Subcutaneous abdominal adipose tissue (tissue), 5 donors: Measurements from ENCODE around the gene ARHGAP29.
A peak's percentile ranks its signal among the peaks of the same experiment; 100 is the strongest.

Experiments
- H3K27ac ChIP-seq: one replicate; pipeline ENCODE4 v1.7.0; 2013; ENCODE audit warnings: low read depth, mild to moderate bottlenecking, inconsistent platforms, low read length, moderate library complexity
- H3K27me3 ChIP-seq, 5 donors: one replicate each; pipeline ENCODE4 v1.7.0; 2013; ENCODE audit warnings: low read length in 5 of 5, inconsistent platforms in 1 of 5; ENCODE audit not compliant: control insufficient read depth in 5 of 5, insufficient read depth in 4 of 5
- H3K36me3 ChIP-seq, 5 donors: one replicate each; pipeline ENCODE4 v1.7.0; 2013; ENCODE audit warnings: low read length in 5 of 5; ENCODE audit not compliant: control insufficient read depth in 5 of 5, insufficient read depth in 5 of 5
- H3K4me1 ChIP-seq, 5 donors: one replicate each; pipeline ENCODE4 v1.7.0; 2013; ENCODE audit warnings: low read length in 5 of 5, mild to moderate bottlenecking in 3 of 5, moderate library complexity in 1 of 5; ENCODE audit not compliant: control insufficient read depth in 5 of 5, insufficient read depth in 5 of 5
- H3K4me3 ChIP-seq, 5 donors: one replicate each; pipeline ENCODE4 v1.7.0; 2013; ENCODE audit warnings: low read length in 5 of 5, low read depth in 1 of 5
- H3K9ac ChIP-seq, 5 donors: one replicate each; pipeline ENCODE4 v1.7.0; 2013; ENCODE audit warnings: low read length in 5 of 5, mild to moderate bottlenecking in 4 of 5, moderate library complexity in 3 of 5
- H3K9me3 ChIP-seq, 5 donors: one replicate each; pipeline ENCODE4 v1.7.0; 2013; ENCODE audit warnings: low read length in 5 of 5; ENCODE audit not compliant: control insufficient read depth in 5 of 5
- donor health status: healthy.
- donor health status: healthy.
- donor health status: healthy.
- donor health status: healthy.
- donor health status: healthy.

The ARHGAP29 gene

GRCh38 chr1:94239051-94239450 is 1.7 kb upstream of the ARHGAP29 start:
- peaks cover 0 to 10% (median 3%) of the 10 kb centered on the region in 5 donors for H3K9me3 ChIP-seq
- H3K4me1 ChIP-seq = peaks cover 0 to 31% (median 26%) of the 10 kb centered on the region in 5 donors
- no peak overlapping the region for H3K27ac ChIP-seq

GRCh38 chr1:94236630-94237290 is 624 bp downstream of the ARHGAP29 start:
- no peaks in the 10 kb centered on the region for H3K27me3 ChIP-seq
- no peaks in the 10 kb centered on the region for H3K36me3 ChIP-seq
- peaks cover 0 to 38% (median 29%) of the 10 kb centered on the region in 5 donors for H3K4me1 ChIP-seq
- peak overlapping the region; percentile 83 to 96 (median 87) for H3K4me3 ChIP-seq
- H3K9ac ChIP-seq = peak overlapping the region; percentile 72 to 82 (median 74)
- H3K9me3 ChIP-seq = peaks cover 0 to under 1% (median 0%) of the 10 kb centered on the region in 5 donors
- peak overlapping the region; percentile 85 for H3K27ac ChIP-seq

More at GRCh38 chr1:94239051-94239450, 1.7 kb upstream of the ARHGAP29 start:
- Histone ChIP-seq H3K27me3 (no peaks in the 10 kb centered on the region), H3K4me3 (no peak overlapping the region), H3K9ac (no peak overlapping the region), H3K36me3 (no peaks in the 10 kb centered on the region)

GRCh38 chr1:94236013-94236491 is 1.3 kb downstream of the ARHGAP29 start:
- Histone ChIP-seq H3K27ac (peak overlapping the region; percentile 85), H3K4me3 (peak overlapping the region; percentile 83 to 96 (median 87)), H3K4me1 (peaks cover 0 to 42% (median 29%) of the 10 kb centered on the region in 5 donors), H3K36me3 (no peaks in the 10 kb centered on the region), H3K9ac (peak overlapping the region; percentile 72 to 82 (median 74)), H3K27me3 (no peaks in the 10 kb centered on the region), H3K9me3 (no peaks in the 10 kb centered on the region)

GRCh38 chr1:94235189-94236012 is 2.0 kb downstream of the ARHGAP29 start:
- H3K4me3 ChIP-seq = peak overlapping the region; percentile 83 to 96 (median 87)
- H3K4me1 ChIP-seq = peaks cover 0 to 42% (median 31%) of the 10 kb centered on the region in 5 donors
- H3K36me3 ChIP-seq = no peaks in the 10 kb centered on the region
- H3K9ac ChIP-seq = peak overlapping the region in 4 of 5 donors; percentile 2 to 79 (median 54)
- peak overlapping the region; percentile 85 for H3K27ac ChIP-seq
- H3K27me3 ChIP-seq = no peaks in the 10 kb centered on the region
- H3K9me3 ChIP-seq = no peaks in the 10 kb centered on the region

GRCh38 chr1:94234615-94235014 is 2.8 kb downstream of the ARHGAP29 start:
- Histone ChIP-seq H3K9me3 (no peaks in the 10 kb centered on the region), H3K27me3 (no peaks in the 10 kb centered on the region), H3K4me3 (peak overlapping the region in 3 of 5 donors; percentile 83 to 96 (median 87)), H3K36me3 (no peaks in the 10 kb centered on the region), H3K27ac (peak overlapping the region; percentile 85), H3K4me1 (peaks cover 0 to 42% (median 31%) of the 10 kb centered on the region in 5 donors), H3K9ac (peak overlapping the region in 3 of 5 donors; percentile 2 to 26 (median 7))

GRCh38 chr1:94231746-94232145 is 5.6 kb downstream of the ARHGAP29 start:
- Histone ChIP-seq H3K4me1 (peaks cover 0 to 40% (median 32%) of the 10 kb centered on the region in 5 donors), H3K27ac (peak overlapping the region; percentile 61), H3K9me3 (no peaks in the 10 kb centered on the region), H3K9ac (no peak overlapping the region), H3K36me3 (no peaks in the 10 kb centered on the region), H3K4me3 (no peak overlapping the region), H3K27me3 (no peaks in the 10 kb centered on the region)

- H3K4me1 ChIP-seq = peaks cover 0 to 39% (median 26%) of the 10 kb centered on the region in 5 donors
These were observed 6.5 kb downstream of the ARHGAP29 start for GRCh38 chr1:94230920-94231319.

GRCh38 chr1:94228640-94229375 is 8.6 kb downstream of the ARHGAP29 start:
- no peaks in the 10 kb centered on the region for H3K9me3 ChIP-seq

More at GRCh38 chr1:94230920-94231319, 6.5 kb downstream of the ARHGAP29 start:
- H3K27me3 ChIP-seq = no peaks in the 10 kb centered on the region
- H3K27ac ChIP-seq = peak overlapping the region; percentile 61
- no peak overlapping the region for H3K9ac ChIP-seq
- H3K4me3 ChIP-seq = no peak overlapping the region
- no peaks in the 10 kb centered on the region for H3K9me3 ChIP-seq
- H3K36me3 ChIP-seq = no peaks in the 10 kb centered on the region

GRCh38 chr1:94227624-94228023 is 9.8 kb downstream of the ARHGAP29 start:
- Histone ChIP-seq H3K4me1 (peaks cover 0 to 22% (median 15%) of the 10 kb centered on the region in 5 donors), H3K9ac (no peak overlapping the region), H3K9me3 (no peaks in the 10 kb centered on the region), H3K27me3 (no peaks in the 10 kb centered on the region), H3K36me3 (no peaks in the 10 kb centered on the region), H3K4me3 (no peak overlapping the region), H3K27ac (no peak overlapping the region)

More at GRCh38 chr1:94228640-94229375, 8.6 kb downstream of the ARHGAP29 start:
- Histone ChIP-seq H3K36me3 (no peaks in the 10 kb centered on the region), H3K4me1 (peaks cover 0 to 31% (median 15%) of the 10 kb centered on the region in 5 donors), H3K27me3 (no peaks in the 10 kb centered on the region), H3K4me3 (no peak overlapping the region), H3K27ac (peak overlapping the region; percentile 39), H3K9ac (no peak overlapping the region)
